ENCODE data around the gene IFI27L2.
"Not testable (repeated sequence)": the region's sequence is repeated elsewhere in the genome, so short reads cannot be mapped to it uniquely, and the experiment has no call there.

The IFI27L2 gene, protein sequence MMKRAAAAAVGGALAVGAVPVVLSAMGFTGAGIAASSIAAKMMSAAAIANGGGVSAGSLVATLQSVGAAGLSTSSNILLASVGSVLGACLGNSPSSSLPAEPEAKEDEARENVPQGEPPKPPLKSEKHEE

DNA sequence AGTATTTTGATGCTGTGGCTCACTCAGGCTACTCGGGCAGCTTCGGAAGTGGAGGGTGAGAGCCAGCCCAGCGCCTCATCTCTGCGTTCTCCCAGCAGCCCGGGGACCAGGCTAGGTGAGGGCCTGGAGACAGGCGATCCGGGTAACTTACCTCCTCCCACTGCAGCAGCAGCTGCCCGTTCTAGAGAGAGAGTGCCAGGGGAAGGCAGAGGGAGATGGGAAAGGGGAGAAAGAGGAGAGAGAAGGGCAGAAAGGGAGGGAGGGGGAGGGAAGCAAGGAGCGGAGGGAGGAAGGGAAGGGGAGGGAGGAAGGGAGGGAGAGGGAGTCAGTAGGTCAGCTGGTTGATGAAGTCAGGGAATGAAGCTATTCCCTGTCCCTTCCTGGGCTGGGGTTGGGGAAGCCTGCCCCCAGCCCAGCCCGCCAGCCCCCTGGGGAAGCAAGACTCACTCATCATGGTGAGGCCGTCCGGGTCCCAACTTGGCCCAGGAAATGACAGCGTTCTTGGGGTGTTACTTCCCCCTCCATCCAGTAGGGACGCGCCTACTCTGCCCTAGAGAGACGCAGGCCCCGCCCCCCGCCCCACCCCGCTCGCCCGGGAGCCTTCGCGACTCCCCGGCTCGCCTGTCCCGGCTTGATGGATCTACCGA lies at the start of gene IFI27L2:
TSS of gene IFI27L2 (minus strand) at position 494 of the 647 bp plus-strand sequence. CDS start at position 454, 40 bp downstream.
- peak; percentile 80 for DNase-seq

DNA sequence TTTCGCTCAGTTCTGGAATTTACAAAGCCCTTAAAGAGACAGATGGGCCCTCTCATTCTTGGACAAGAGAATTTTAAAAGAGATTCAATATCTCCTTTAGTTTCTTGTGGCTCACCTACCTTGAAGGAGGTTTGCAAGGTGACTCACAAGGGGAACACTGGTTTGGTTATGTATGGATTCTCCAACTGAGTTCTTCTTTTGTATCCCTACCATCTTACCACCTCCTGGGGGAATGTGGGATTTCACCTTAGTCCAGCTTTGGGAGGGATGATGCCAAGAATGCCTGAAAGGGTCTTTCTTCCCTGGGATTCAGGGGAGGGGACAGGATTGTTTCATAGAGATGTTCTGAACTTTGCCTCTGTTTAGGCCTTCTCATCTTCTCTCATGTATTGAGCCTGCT lies 48.4 kb upstream of the IFI27L2 start:
- DNase-seq = no peak

DNA sequence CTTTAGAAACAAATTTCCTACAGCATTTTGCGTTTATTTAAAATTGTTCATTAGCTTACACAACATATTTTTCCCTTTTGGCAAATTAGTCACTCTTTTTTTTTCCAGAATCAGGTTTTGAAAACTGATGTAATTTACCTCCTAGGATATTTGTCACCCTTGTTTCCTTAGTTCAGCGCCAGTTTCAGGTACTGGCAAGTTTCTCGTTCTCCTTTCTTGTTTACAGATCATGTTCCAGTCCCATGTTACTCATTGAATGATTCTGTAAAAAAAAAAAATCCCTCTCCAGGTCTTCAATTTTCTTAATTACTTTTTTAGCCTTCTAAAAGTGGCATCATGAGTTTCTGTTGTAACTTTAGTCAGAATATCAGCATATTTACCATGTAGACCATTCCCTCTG lies 47.4 kb upstream of the IFI27L2 start:
- DNase-seq = no peak

DNA sequence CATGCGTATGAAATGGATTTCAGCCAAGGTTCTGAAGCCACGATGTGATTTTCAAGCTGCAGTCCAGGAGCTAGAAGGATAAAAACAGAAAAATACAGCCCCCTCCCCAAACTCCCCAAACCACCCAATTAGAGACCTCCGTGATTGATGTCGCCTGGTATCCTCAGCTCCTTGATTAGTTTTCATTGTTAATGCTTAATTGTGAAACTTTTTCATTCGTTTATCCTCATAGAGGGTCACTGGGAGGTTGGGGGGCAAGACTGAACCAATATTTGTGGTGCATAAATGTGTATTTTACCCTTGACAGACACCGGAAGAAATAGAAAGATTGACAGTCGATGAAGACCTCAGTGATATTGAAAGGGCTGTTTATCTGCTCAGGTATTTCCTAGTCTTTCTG lies 46.3 kb upstream of the IFI27L2 start:
- no peak for DNase-seq

DNA sequence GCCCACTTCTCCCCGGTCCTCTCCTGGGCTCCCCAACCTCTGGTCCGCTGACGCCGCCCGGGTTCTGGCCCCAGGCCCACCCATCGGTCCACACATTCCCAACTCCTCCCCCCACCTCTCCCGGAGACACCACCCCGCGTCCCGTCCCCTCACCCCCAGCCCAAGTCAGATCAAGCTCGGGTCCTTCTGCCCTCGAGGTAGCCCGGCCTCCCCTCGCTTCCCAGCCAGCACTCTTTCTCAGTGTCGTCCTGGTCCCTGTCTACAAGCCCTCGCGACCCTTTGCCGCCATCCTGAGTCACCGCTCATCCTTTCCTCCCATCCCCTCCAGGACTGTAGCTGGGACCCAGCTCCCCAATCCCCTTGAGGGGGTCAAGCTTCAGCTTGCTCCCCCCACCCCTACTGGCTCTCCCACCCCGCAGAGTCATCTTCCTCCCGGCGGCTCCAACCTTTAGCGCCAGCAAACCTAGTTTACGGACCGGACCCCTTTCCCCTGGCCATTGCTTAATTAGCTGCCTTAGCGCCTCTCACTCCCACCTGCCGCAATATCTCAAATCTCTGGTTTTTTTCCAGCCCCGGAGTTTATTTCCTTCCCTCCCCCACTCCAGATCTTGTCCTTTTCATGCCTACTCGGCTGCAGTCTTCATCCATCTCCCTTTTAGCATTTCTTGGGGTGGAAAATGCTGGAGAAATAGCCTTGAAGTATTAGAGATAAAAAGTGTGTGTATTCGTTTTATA lies 45.8 kb upstream of the IFI27L2 start:
- DNase-seq = no peak

DNA sequence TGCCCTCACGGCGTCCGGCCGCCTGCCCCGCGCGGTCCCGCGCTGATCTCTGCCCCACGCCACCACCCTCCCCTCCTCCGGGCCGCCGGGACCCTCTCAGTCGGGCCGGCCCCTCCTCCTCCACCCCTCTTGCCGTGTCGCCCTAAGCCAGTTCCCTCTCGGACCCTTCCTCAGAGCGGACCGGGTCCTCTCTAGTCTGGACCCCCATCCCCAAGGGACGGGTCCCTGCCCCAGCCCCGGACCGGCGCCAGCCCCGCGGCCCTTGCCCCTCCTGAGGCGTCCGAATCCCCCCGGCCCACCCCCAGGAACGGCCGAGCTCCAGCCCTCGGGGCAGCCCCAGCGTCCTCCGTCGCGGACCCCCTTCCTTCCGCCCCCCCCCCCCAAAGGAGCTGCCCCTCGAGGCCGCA lies 45.2 kb upstream of the IFI27L2 start:
- no peak for DNase-seq

DNA sequence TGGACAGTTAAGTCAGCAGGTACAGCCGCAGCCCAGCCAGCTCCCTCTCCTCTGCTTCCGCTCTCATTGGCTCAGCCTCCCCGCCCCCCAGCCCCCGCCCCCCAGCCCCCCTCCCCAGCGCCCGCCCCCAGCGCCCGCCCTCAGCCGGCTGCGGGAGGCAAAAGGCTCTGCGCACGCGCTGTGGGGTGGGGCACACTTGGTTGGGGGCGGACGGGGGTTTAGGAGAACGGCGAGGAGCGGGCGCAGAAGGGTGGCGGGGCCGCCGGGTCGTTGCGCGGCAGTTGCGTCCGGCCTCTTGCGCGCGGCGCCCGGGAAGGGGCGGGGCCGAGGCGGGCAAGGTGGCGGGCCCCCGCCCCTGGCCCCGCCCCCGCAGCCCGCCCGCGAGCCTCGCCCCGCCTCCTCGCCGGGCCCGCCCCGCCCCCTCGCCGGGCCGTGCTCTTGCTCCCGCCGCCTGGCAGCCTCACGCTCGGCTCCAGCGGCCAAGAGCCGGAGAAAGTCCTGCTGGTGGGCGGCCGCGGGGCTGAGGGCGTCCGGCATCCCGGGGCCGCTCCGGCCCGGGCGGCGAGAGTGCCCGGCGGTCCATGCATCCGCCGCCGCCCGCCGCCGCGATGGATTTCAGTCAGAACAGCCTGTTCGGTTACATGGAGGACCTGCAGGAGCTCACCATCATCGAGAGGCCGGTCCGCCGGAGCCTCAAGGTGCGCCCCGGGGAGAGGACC lies 44.6 kb upstream of the IFI27L2 start, which contains the start of gene PPP4R4:
TSS of gene PPP4R4 (plus strand) at position 438 of the 719 bp plus-strand sequence. CDS start at position 582, 144 bp downstream.
- peak; percentile 90 for DNase-seq

DNA sequence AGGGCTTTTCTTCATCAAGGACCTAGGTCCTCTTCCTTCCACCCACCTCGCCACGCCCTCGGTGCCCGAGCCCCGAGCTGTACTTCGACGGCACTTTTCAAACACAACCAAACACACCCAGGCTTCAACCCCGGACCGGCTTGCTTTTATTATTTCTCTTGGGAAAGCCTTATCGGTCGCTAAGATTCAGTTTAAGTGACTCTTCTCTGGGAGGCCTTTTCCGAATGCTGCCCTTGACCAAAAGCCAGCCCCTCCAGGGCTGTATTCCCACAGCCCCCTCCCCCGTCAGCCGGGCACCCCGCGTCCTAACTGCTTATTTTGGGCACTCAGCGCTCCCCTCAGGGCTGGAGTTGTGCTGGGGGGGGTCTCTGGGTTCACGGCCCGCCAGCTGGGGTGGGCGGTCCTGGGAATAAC lies 44.1 kb upstream of the IFI27L2 start:
- DNase-seq = no peak

DNA sequence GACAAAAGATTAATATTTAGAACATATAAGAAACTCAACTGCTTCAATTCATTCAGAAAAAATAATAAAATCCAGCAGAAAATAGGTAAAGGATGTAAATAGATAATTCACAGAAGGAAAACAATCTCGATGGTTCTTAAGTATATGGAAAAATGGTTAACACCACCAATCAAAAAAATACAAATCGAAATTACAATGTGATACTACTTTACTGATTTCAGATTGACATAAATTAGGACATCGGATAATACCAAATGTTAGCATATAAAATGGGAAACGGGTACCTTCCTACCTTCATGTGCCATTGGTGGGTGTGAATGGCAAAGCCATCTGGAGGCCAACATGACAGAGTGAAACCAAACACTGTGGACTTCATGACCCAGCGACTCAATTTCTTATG lies 43.1 kb upstream of the IFI27L2 start:
- DNase-seq = no peak

DNA sequence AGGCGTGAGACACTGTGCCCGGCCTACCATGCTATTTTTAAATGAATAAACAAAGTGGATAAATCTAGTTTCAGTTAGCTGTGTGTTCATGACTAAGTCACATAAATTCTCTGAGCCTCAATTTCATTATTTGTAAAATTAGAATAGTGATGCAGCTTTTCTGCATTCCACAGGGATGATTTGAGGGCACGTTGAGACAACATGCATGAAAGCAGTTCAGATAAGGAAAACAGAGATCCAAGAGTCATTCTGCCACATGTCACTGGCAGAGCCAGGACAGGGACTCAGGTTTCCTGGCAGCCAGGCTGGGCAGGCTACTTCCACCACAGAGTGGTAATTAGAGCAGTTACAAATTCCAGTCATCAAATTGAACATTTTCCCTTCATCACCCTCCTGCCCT lies 41.8 kb upstream of the IFI27L2 start:
- no peak for DNase-seq

DNA sequence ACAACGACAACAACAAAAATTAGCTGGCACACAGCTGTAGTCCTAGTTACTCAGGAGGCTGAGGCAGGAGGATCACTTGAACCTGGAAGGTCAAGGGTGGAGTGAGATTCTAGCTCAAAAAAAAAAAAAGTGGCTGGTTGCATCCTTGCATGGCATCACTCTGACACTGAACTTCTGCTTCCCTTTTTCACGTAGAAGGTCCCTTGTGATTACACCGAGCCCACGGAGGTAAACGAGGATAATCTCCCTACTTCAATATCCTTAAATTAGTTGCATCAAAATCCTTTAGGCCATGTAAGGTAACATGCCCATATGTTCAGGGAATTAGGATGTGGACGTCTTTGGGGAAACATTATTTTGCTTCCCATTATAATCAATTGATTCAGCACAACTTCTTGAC lies 40.7 kb upstream of the IFI27L2 start:
- DNase-seq = no peak

DNA sequence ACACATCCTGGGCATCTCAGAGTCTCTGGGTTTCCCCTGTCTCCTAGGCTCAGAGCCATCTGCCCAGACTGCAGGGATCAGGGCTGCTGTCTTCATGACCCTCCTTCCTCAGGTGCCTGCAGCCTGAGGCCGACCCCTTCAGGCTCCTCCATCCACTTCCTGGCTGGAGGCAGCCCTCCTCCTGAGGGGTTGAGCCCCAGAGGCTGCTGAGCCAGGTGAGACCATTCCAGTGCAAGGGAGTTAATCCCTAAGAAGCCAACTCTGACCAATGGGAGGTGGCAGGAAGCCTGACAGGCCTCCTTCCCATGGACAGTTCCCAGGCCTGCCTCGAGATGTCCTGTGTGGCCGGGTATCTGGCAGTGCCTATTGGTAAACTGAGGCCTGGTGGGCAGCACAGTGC lies 36.3 kb upstream of the IFI27L2 start:
- no peak for DNase-seq

DNA sequence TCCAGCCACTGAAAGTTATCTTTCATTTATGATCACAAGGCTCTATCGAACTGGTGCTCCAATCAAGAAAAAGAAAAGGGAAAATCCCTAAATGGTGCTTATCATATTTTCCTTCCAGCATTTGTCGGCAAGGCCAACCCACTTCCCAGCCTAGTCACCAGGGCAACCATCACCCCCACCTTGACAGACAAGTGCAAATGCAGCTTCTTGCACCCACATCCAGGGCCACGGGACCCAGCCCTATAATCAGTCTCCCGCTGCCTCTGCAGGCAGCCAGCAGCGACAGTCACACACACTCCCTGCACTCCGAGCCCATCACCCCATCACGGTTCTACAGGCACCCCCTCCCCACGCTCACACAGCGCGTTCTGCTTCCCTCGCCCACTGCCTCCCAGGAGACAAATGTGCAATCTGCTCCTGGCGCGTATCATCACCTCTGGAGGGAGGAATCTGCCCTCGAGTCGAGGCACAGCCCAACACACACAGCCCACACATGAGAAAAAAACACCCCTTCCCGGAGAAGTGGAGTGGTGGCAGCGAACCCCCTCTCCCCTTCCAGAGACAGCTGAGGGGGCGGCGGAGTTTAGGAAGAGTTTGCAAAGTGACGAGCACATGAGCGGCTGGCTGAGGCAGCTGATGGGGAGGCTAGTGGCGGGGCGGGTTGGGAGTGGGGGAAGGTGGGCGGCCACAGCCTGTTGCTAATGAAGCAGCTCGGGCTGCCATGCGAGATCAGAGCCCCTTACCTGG lies 35.5 kb upstream of the IFI27L2 start:
- no peak for DNase-seq

DNA sequence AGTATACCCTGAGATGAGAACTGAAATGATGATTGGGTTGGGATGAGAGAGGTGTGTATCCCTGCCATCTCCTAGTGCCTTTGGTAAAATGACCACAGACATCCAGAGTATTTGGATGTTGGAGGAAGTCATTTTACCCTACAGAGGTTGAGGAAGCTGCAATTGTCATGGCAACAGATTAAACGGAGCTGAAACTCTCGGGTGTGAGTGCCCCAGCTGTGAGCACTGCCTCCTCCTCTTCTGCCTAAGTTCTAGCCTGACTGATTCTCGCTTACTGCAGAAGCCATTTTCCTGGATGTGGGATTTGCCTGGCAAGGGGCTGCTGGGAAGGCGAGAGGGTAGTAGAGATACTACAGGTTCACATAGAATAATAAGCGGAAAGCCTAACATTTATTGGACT lies 34.4 kb upstream of the IFI27L2 start:
- no peak for DNase-seq

DNA sequence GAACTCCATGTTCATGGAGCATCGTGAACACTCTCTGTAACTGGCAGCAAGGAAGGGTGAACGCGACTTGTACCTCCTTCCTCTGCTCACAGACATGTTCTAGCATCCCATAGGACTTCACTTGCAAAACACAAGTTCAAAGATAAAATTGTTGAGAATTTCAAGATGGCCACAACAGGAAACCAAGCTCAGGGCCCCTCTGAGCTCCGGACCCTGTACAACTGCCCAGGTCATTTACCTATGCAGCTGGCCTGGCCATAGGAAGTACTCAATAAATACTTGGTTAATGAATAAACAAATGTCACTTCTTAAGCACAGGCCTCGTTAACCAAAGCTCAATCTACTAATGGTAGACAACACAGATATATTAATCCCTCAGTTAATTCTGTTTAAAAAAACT lies 33.1 kb upstream of the IFI27L2 start:
- DNase-seq = no peak

DNA sequence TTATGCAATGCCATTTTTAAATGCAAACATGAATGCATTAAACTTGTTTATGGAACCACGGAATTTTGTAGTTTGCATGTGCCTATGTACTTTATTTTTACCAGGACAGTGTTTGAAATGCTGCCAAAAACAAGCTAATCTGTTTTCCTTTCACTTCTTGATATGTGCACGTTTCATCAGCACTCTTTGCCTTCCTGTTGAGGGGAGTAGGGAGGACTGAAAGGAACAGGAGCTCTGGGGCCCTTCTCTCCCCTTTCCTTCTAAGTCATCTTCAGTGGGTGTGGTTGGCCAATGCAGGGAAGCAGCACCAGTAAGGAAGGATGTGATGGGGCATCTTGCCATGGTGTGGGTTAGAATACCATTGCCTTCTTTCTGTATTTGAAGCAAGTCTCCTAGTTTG lies 32.6 kb upstream of the IFI27L2 start:
- no peak for DNase-seq

DNA sequence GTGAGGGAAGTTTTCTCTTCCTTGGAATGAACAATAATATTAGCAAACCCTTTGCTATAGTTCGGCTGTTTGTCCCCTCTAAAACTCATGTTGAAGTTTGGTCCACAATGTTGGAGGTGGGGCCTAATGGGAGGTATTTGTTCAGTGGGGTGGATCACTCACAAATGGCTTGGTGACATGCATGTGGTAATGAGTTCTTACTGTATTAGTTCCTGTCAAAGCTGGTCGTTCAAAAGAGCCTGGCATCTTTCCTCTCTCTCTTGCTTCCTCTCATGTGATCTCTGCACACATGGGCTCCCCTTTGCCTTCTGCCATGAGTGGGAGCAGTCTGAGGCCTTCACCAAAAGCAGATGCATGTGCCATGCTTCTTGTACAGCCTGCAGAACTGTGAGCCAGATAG lies 31.7 kb upstream of the IFI27L2 start:
- no peak for DNase-seq

DNA sequence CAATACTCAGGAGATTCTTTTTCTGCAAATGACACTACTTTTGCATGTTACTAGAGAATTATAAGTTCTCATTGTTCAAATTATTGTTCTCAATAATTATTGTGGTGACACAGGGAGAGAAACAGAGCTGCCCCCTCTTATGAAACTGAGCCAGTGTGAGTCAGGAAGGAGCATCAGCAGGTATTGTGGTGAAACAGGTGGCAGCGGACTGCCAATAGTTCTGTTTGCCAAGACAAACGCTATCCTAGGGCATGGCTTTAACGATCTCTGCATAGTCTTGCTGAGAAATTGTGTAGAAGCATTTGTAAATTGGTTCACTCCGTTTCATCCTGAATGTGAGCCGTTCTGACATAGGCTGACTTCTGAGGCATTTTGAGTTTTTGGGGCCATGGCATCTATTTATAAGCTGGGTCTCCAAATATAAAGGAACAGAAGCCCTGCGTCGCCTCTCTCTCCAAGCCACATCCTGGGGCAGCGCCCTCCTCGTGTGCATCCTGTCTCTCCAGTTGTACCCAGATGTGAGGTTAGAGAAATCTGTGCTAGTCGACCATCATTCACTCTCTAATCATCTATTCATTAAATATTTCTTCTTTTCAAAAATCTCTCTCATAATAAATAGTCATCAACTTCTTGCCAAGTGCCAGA lies 29.0 kb upstream of the IFI27L2 start:
- no peak for DNase-seq

DNA sequence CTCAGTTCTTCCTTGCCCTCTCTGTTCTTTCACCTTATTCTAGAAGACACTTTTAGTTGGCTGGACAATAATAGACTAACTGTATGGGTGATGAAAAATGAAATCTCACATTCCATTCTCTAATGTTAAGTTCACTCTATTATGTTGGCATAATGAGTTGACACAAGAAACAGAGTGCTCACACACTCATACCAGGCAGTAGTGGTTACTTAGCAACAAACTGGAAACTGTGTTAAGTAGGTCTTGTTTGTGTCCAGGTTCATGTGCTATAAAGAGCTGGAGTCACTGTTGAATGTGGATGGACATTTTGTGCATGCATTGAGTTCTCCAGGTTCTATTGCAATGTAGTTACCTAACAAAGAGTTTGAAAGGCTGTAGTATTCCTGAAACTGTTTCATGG lies 27.8 kb upstream of the IFI27L2 start:
- DNase-seq = no peak

DNA sequence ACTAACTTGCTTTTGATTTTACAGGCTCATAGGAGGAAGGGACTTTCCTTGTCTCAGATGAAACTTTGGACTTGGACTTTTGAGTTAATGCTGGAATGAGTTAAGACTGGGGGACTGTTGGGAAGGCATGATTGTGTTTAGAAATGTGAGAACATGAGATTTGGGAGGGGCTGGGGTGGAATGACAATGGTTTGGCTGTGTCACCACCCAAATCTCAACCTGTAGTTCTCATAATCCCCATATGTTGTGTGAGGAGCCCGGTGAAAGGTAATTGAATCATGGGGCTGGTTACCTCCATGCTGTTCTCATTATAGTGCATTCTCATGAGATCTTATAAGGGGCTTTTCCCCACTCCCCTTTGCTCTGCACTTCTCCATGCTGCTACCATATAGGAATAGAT lies 26.7 kb upstream of the IFI27L2 start:
- not testable (repeated sequence) for DNase-seq

DNA sequence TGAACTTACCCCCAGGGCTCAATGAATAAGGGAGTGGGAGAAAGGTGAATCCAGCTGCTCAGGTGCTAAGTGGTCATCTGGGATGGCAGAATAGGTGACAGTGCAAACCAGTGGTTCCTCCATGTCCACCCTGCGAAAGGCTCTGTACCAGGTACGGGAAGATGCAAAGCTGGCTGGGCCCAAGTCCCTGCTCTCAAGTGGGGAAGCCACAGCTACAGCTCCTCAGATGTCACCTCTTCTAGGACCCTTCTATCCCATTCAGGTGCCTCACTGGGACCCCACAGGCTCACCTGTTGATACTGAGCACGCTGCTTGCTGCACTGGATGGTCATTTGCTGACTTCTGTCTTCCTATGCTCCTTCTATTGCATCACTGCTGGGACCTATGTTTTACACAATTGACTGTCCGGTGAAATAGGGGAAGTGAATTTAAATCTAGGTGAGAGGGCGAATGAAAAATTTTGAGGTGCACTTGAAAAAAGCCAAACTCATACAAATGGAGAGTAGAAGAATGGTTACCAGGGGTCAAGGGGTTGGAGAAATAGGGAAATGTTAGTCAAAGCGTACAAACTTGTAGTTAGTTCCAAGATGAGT lies 24.4 kb upstream of the IFI27L2 start:
- DNase-seq = no peak

DNA sequence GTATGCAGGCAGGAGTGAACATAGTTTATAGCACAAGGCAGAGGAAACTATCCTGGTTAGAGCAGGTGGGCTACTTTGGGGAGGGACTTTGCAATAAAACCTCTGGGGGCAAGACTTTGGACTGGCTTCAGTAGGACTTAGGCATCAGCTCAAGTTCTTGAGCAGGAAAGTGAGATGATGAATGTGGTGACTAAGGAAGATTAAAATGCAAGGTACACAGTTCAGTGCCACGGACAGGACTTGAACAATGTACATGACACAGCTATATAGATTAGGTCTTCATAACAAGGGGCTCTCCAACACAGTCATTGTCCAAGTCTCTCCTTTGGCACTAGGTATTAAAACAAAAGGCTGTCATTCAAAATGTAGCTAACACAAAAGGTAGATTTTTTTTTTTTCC lies 23.3 kb upstream of the IFI27L2 start:
- DNase-seq = no peak
